BLaER1 treated with 17β-estradiol and CSF1 and Interleukin-3, amounts not matched to agents 10 nM and 100 nM (cell line): ENCODE data around the gene ZFP69B.

Source experiments
- H3K27ac ChIP-seq, 11 experiments: shearing (Covaris generic); formaldehyde crosslinking; 2 replicates each; pipeline ENCODE4 v1.8.1; 2022
- H3K27me3 ChIP-seq, 11 experiments: shearing (Covaris generic); formaldehyde crosslinking; 2 replicates each; pipeline ENCODE4 v1.8.1; 2022
- H3K36me3 ChIP-seq, 11 experiments: shearing (Covaris generic); formaldehyde crosslinking; 2 replicates each; pipeline ENCODE4 v1.8.1; 2022
- H3K4me1 ChIP-seq, 10 experiments: shearing (Covaris generic); formaldehyde crosslinking; 2 replicates each; pipeline ENCODE4 v1.8.1; 2022
- H3K4me2 ChIP-seq, 11 experiments: shearing (Covaris generic); formaldehyde crosslinking; 2 replicates each; pipeline ENCODE4 v1.8.1; 2022
- H3K4me3 ChIP-seq, 10 experiments: shearing (Covaris generic); formaldehyde crosslinking; 2 replicates each; pipeline ENCODE4 v1.8.1; 2022
- H3K9ac ChIP-seq, 11 experiments: shearing (Covaris generic); formaldehyde crosslinking; 2 replicates each; pipeline ENCODE4 v1.8.1; 2022
- H3K9me3 ChIP-seq, 11 experiments: shearing (Covaris generic); formaldehyde crosslinking; replicated peaks in 1 of 11; 2 replicates each; pipeline ENCODE4 v1.8.1; 2022
- H4K20me1 ChIP-seq, 11 experiments: shearing (Covaris generic); formaldehyde crosslinking; 2 replicates each; pipeline ENCODE4 v1.8.1; 2022
- Cebpa-rat ChIP-seq, 11 experiments: shearing (Covaris generic); IDR thresholded peaks; 2 replicates each; pipeline ENCODE4 v1.8.1; 2022

ZFP69B gene

GRCh38 chr1:40425198-40425597 lies 25.1 kb upstream of the ZFP69B start:
- H3K4me2 ChIP-seq = peak overlapping the region in 4 of 11 experiments; percentile 12 to 18 (median 12); a peak in 2 of 22 replicates
- TF ChIP-seq Cebpa-rat (IDR thresholded peaks at IDR 0.05) = no peak

DNA sequence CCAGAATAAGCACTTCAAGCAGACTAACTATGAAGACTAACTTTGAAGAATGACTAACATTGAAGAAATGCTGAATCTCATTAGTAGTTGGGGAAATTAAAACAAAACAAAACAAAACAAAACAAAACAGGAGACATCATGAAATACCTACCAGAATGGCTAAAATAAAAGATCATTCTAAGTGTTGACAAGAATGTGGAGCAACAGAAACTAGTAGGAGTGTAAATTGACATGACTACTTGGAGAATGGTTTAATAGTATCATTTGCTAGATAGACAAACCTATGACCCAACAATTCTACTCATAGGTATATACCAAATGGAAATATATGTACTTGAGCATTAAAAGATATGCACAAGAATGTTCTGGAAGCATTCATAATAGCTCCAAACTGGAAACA lies 18.9 kb upstream of the ZFP69B start:
- Histone ChIP-seq H4K20me1 (no peaks in the 10 kb centered on the region), H3K9me3 (peaks cover 5 to 64% (median 29%) of the 10 kb centered on the region in 11 experiments; a peak in 20 of 22 replicates), H3K36me3 (peaks cover 0 to 32% (median 7%) of the 10 kb centered on the region in 11 experiments; a peak in 12 of 22 replicates), H3K4me3 (no peak overlapping the region), H3K4me1 (peaks cover 6 to 23% (median 7%) of the 10 kb centered on the region in 10 experiments), H3K4me2 (peak overlapping the region in 2 of 11 experiments; percentile 1 to 6; a peak in 1 of 22 replicates), H3K27me3 (no peaks in the 10 kb centered on the region), H3K9ac (no peak overlapping the region), H3K27ac (no peak overlapping the region)
- TF ChIP-seq Cebpa-rat (IDR thresholded peaks at IDR 0.05) = no peak

More at GRCh38 chr1:40425198-40425597, 25.1 kb upstream of the ZFP69B start:
- Histone ChIP-seq H3K4me3 (no peak overlapping the region), H3K36me3 (peaks cover 36 to 72% (median 54%) of the 10 kb centered on the region in 11 experiments), H3K27ac (no peak overlapping the region), H4K20me1 (peaks cover 0 to 17% (median 0%) of the 10 kb centered on the region in 11 experiments; a peak in 3 of 22 replicates), H3K9ac (no peak overlapping the region), H3K4me1 (peaks cover 22 to 55% (median 45%) of the 10 kb centered on the region in 10 experiments), H3K27me3 (no peaks in the 10 kb centered on the region), H3K9me3 (peaks cover 10 to 74% (median 27%) of the 10 kb centered on the region in 11 experiments; a peak in 20 of 22 replicates)

GRCh38 chr1:40432644-40433390 lies 17.5 kb upstream of the ZFP69B start:
- Histone ChIP-seq H3K9me3 (peaks cover 0 to 50% (median 28%) of the 10 kb centered on the region in 11 experiments; a peak in 20 of 22 replicates), H3K27me3 (no peaks in the 10 kb centered on the region), H3K36me3 (peaks cover 0 to 22% (median 0%) of the 10 kb centered on the region in 11 experiments; a peak in 8 of 22 replicates), H3K4me2 (no peak overlapping the region), H4K20me1 (no peaks in the 10 kb centered on the region), H3K27ac (no peak overlapping the region), H3K4me1 (peaks cover 6 to 23% (median 7%) of the 10 kb centered on the region in 10 experiments), H3K4me3 (no peak overlapping the region), H3K9ac (no peak overlapping the region)
- TF ChIP-seq Cebpa-rat (IDR thresholded peaks at IDR 0.05) = no peak

DNA sequence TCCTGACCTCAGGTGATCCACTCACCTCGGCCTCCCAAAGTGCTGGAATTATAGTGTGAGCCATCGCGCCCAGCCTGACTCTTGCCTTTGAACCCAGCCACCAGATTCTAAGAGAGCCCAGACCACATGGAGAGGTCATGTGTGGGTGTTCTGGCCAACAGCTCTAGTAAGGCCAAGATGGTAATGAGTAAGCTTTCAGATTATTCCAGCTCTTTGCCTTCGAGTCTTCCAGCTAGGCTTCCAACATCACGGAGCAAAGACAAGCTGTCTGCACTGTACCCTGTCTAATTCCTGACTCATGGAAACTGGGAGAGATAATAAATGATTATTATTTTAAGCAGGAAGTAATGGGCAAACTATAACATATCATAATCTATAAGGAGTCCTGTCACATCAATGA lies 14.8 kb upstream of the ZFP69B start:
- Histone ChIP-seq H3K36me3 (peaks cover 0 to 22% (median 0%) of the 10 kb centered on the region in 11 experiments; a peak in 6 of 22 replicates), H3K27me3 (no peaks in the 10 kb centered on the region), H3K9ac (no peak overlapping the region), H3K4me3 (no peak overlapping the region), H3K4me1 (peaks cover 4 to 21% (median 5%) of the 10 kb centered on the region in 10 experiments), H4K20me1 (no peaks in the 10 kb centered on the region), H3K4me2 (no peak overlapping the region), H3K27ac (no peak overlapping the region), H3K9me3 (peaks cover 6 to 35% (median 18%) of the 10 kb centered on the region in 11 experiments; a peak in 20 of 22 replicates)
- TF ChIP-seq Cebpa-rat (IDR thresholded peaks at IDR 0.05) = no peak

- Histone ChIP-seq H3K27me3 (no peaks in the 10 kb centered on the region), H3K4me2 (no peak overlapping the region), H3K36me3 (peaks cover 0 to 22% (median 0%) of the 10 kb centered on the region in 11 experiments; a peak in 6 of 22 replicates), H3K4me1 (peaks cover under 1 to 17% (median under 1%) of the 10 kb centered on the region in 10 experiments; a peak in 15 of 20 replicates), H3K27ac (no peak overlapping the region), H3K4me3 (no peak overlapping the region), H3K9ac (no peak overlapping the region), H4K20me1 (no peaks in the 10 kb centered on the region), H3K9me3 (peaks cover 7 to 35% (median 14%) of the 10 kb centered on the region in 11 experiments; a peak in 19 of 22 replicates)
- no peak for TF ChIP-seq Cebpa-rat (IDR thresholded peaks at IDR 0.05)
Observed at GRCh38 chr1:40435876-40436275, 14.4 kb upstream of the ZFP69B start.

- Histone ChIP-seq H4K20me1 (no peaks in the 10 kb centered on the region), H3K27me3 (no peaks in the 10 kb centered on the region), H3K4me1 (no peaks in the 10 kb centered on the region)
Observed at GRCh38 chr1:40438391-40439015, 11.8 kb upstream of the ZFP69B start.

DNA sequence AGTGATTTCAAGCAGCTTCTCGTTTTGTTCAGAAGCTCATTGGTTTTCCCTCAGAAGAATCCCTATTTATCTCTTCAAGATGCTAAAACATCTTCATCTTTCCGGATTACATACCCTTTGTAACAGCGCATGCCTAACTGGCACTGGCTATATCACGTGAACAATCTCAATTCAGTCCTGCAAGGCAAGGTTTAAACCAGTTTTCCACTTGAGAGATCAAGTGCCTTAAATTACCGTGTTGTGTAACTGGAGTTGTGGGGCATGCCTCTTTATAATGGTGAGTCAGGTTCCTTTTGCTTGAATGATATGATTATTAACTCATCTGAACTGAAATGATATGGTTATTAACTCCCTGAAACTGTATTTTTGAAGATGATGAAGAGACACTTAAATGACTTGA lies 11.0 kb upstream of the ZFP69B start:
- Histone ChIP-seq H3K9me3 (peaks cover 5 to 43% (median 7%) of the 10 kb centered on the region in 11 experiments; a peak in 15 of 22 replicates), H3K4me1 (no peaks in the 10 kb centered on the region), H3K36me3 (peaks cover 0 to 40% (median 6%) of the 10 kb centered on the region in 11 experiments; a peak in 9 of 22 replicates), H3K27ac (no peak overlapping the region), H3K4me2 (no peak overlapping the region), H3K27me3 (no peaks in the 10 kb centered on the region), H3K9ac (no peak overlapping the region), H4K20me1 (no peaks in the 10 kb centered on the region), H3K4me3 (no peak overlapping the region)
- no peak for TF ChIP-seq Cebpa-rat (IDR thresholded peaks at IDR 0.05)

More at GRCh38 chr1:40438391-40439015, 11.8 kb upstream of the ZFP69B start:
- no peak for TF ChIP-seq Cebpa-rat (IDR thresholded peaks at IDR 0.05)
- Histone ChIP-seq H3K27ac (no peak overlapping the region), H3K4me2 (no peak overlapping the region), H3K4me3 (no peak overlapping the region), H3K36me3 (peaks cover 0 to 35% (median 0%) of the 10 kb centered on the region in 11 experiments; a peak in 8 of 22 replicates), H3K9ac (no peak overlapping the region), H3K9me3 (peaks cover 0 to 41% (median 3%) of the 10 kb centered on the region in 11 experiments; a peak in 14 of 22 replicates)

DNA sequence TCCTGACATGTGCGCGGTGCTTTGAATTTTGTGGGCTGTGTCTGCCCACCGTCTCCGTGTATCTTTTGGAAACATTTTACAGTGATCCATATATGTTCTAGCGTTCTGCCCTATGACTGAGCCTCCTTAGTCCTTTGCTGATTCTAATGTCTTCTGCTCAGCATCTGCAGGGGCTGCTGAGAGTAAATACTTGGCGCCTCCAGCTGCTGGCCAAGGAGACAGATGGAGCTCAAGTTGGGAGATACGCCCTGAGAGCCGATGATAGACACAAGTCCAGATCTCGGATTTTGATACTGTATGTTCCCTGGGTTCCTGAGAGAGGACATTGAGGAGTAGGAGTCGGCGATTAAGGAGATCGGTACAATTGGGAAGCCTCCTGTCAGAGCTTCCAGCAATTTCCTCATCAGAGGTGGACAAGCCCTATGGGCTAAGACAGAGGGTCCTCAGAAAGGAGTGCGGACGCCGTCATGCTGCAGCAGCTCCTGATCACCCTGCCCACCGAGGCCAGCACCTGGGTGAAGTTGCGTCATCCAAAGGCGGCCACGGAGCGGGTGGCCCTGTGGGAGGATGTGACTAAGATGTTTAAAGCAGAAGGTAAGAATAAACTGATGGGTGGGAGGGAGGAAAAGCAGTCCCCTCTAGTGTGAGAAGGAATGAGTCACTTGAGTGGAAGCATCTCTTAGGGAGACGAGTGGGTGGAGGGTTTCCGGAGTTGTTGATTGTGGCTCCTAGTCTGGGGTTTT lies 390 bp downstream of the ZFP69B start:
- H3K27me3 ChIP-seq = no peaks in the 10 kb centered on the region
- peaks cover 66 to 80% (median 76%) of the 10 kb centered on the region in 11 experiments for H3K9me3 ChIP-seq
- TF ChIP-seq Cebpa-rat (IDR thresholded peaks at IDR 0.05) = peak in 9 of 11 experiments; percentile 56 to 97 (median 81); a peak in 16 of 22 replicates
- peak overlapping the region; percentile 82 to 99 (median 93) for H3K4me2 ChIP-seq
- peak overlapping the region; percentile 78 to 92 (median 86) for H3K9ac ChIP-seq
- H3K4me1 ChIP-seq = peaks cover 20 to 30% (median 25%) of the 10 kb centered on the region in 10 experiments
- H3K4me3 ChIP-seq = peak overlapping the region; percentile 63 to 78 (median 69)
- H3K27ac ChIP-seq = peak overlapping the region; percentile 16 to 99 (median 90); a peak in 21 of 22 replicates
- H3K36me3 ChIP-seq = peaks cover 30 to 51% (median 37%) of the 10 kb centered on the region in 11 experiments
- no peaks in the 10 kb centered on the region for H4K20me1 ChIP-seq
